ENCODE data around the gene SUPT6H. TPM values are rescaled to one million over a fixed set of nuclear protein-coding genes. Genes with fewer than 3 reads are reported as not detected.

Gene SUPT6H
- total and polyA plus RNA-seq, 2 of the 4 experiments (the other 2 are of a cell fraction) = 41.4 to 44.8 TPM

DNA sequence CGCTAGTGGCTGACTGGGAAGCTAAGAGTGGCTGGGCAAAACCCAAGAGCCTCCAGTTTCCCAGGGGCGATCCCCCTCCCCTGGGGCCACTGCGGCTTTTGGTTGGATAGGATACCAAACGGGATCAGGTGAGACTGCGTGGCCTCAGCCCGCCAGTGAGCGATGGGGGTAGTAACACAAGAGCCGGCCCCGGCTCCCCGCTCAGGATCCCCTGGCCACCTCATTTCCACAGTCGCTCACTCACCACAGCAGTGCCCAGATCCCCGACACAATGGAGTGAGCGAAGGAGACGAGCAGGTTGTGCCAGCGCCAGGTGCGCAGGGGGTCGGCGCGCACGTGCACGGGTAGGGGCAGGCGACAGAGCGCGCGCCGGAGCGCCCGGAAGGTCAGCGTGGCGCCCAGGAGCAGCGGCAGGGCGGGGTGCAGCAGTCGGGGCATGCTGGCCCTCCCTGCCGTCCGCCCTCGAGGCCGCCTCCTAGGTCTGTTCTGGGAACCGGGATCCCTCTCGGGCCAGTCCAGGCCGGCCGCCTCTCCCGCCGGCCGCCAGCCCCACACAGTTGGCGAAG is 63.7 kb downstream of the SUPT6H start:
- ChIA-PET CTCF (interaction anchor here (0.7 to 4.0 kb wide), 12 partner anchors 15 to 391 kb away, joined by 3 to 60 read pairs (median 13); partner anchors contain the start of genes FLOT2 and TRAF4), POLR2A (ENCODE audit: unreplicated experiment) (interaction anchor here (0.6 to 1.3 kb wide), 2 partner anchors 15 to 18 kb away, joined by 3 read pairs; partner anchors contain the start of gene TRAF4)
- H4K20me1 ChIP-seq (ENCODE audit: insufficient read depth, low read length) = peaks cover 40% of the 10 kb centered on the region
- peaks cover 10 to 45% of the 10 kb centered on the region in 2 experiments; a peak in 3 of 4 replicates for H3K79me1 ChIP-seq (ENCODE audit: low read depth in 1 of 2, low read length in 2 of 2)
- intact Hi-C loops (cut with micrococcal nuclease) (loop anchor here (1.0 to 2.0 kb wide), 4 partner anchors 25 to 385 kb away; no protein-coding TSS in a partner anchor), dilution Hi-C loops (cut with HindIII; ENCODE audit: low sequenced_read_pairs, unreplicated experiment) (no loop called here), in situ Hi-C loops (cut with MboI; ENCODE audit: low sequenced_read_pairs) (no loop called here)
- peaks cover 12% of the 10 kb centered on the region for H3K4me1 ChIP-seq (ENCODE audit: control insufficient read depth, insufficient read depth, low read length)
- H4K91ac ChIP-seq (ENCODE audit: insufficient read depth, low read depth, low read length) = peak overlapping the region; percentile 76
- BruUV-seq (replicated peaks) = no TSS peak
- no peak overlapping the region for H2BK20ac ChIP-seq (ENCODE audit: low read depth, low read length)
- peak overlapping the region; percentile 74 for H3K27ac ChIP-seq (ENCODE audit: insufficient read depth, low read length)
- DNase-seq (peak; percentile 74), ATAC-seq (ENCODE audit: low read depth) (peak; percentile 50)
- H3K9me1 ChIP-seq (ENCODE audit: insufficient read depth, low read length) = no peaks in the 10 kb centered on the region
- H3K23ac ChIP-seq (ENCODE audit: low read depth, low read length) = peak overlapping the region; percentile 70
- TF ChIP-seq SMC3 (IDR thresholded peaks at IDR 0.05; ENCODE audit: low read depth, low read length) (no peak), MAZ (IDR thresholded peaks at IDR 0.05; ENCODE audit: borderline replicate concordance, low read depth, low read length) (no peak; the same call in 1 of the 2 replicates), POLR2A (IDR thresholded peaks at IDR 0.05; ENCODE audit: low read depth, low read length) (peak; percentile 63; the same call in 1 of the 2 replicates), BHLHE40 (IDR thresholded peaks at IDR 0.05; ENCODE audit: low read depth, low read length) (peak; percentile 89), MXI1 (IDR thresholded peaks at IDR 0.05; ENCODE audit: borderline replicate concordance, low read depth, low read length) (peak; percentile 68; the same call in 1 of the 2 replicates)
- H3K27me3 ChIP-seq (ENCODE audit: control insufficient read depth, insufficient read depth, low read length) = no peaks in the 10 kb centered on the region
- H2AFZ ChIP-seq (replicated peaks; ENCODE audit: low read length, poor library complexity) = peak overlapping the region; percentile 91
- H3K56ac ChIP-seq (ENCODE audit: extremely low read depth, insufficient read depth, low read length) = peak overlapping the region; percentile 23
- H4K5ac ChIP-seq (ENCODE audit: low read depth, low read length) = peak overlapping the region; percentile 75; the same call in 1 of the 2 replicates
- no peaks in the 10 kb centered on the region for H3K9me3 ChIP-seq (ENCODE audit: control insufficient read depth, insufficient read depth, low read length)
- peak overlapping the region; percentile 93 for H2AK5ac ChIP-seq (ENCODE audit: low read depth, low read length)
- H2BK15ac ChIP-seq (ENCODE audit: low read depth, low read length) = no peak overlapping the region
- peak overlapping the region; percentile 28; the same call in 1 of the 2 replicates for H2BK120ac ChIP-seq (ENCODE audit: low read depth, low read length)
- peak overlapping the region; percentile 80 for H2BK5ac ChIP-seq (ENCODE audit: low read depth, low read length, poor library complexity, severe bottlenecking)
- H3K36me3 ChIP-seq (ENCODE audit: control insufficient read depth, insufficient read depth, low read length) = peaks cover 35% of the 10 kb centered on the region
- WGBS, 2 experiments (ENCODE audit: extremely low coverage in 2 of 2, insufficient read length in 1 of 2) = 1% methylated on average over 18 of the region's 45 CpGs; no CpG with 5 or more reads in 1 of the 2 experiments
- H3K18ac ChIP-seq (ENCODE audit: low read depth, low read length) = peak overlapping the region; percentile 68; the same call in 1 of the 2 replicates
- peak overlapping the region; percentile 88 for H3K4ac ChIP-seq (ENCODE audit: low read depth, low read length)
- H3K9ac ChIP-seq (ENCODE audit: low read depth, low read length) = peak overlapping the region; percentile 68
- peak overlapping the region; percentile 96 for H2AK9ac ChIP-seq (replicated peaks; ENCODE audit: low read depth, low read length, poor library complexity)
- peak overlapping the region; percentile 98 for H3K4me2 ChIP-seq (ENCODE audit: low read depth, low read length)
- H4K8ac ChIP-seq (ENCODE audit: low read depth in 2 of 2, low read length in 2 of 2) = peak overlapping the region; percentile 10 to 56; a peak in 2 of 4 replicates
- peak overlapping the region; percentile 80 for H3K14ac ChIP-seq (replicated peaks; ENCODE audit: low read depth, low read length)
- peak overlapping the region; percentile 72 for H3K4me3 ChIP-seq (ENCODE audit: insufficient read depth, low read depth, low read length)

Data from IMR-90 (cell line).